ENCODE data around the gene HDGFL2. TPM values are rescaled to one million over a fixed set of nuclear protein-coding genes. Genes with fewer than 3 reads are reported as not detected.

Gene HDGFL2
- total and polyA plus RNA-seq, 2 donors from 2014 or later, result 37.8 to 38.8 TPM

- FAIRE-seq (no peak), DNase-seq (no peak)
- H3K9me3 ChIP-seq (ENCODE audit: control insufficient read depth in 2 of 3, insufficient read depth in 1 of 3, low read length in 3 of 3), result no peaks in the 10 kb centered on the region
- no peak overlapping the region for H3K27ac ChIP-seq (ENCODE audit: low read depth in 2 of 2, low read length in 2 of 2)
- peaks cover 0 to 7% (median 0%) of the 10 kb centered on the region in 3 donors for H3K4me1 ChIP-seq (ENCODE audit: control insufficient read depth in 2 of 3, insufficient read depth in 2 of 3, low read depth in 1 of 3, low read length in 3 of 3)
- intact Hi-C loops (cut with DNase I), result no loop called here
- TF ChIP-seq CTCF (IDR thresholded peaks at IDR 0.05; ENCODE audit: borderline replicate concordance, extremely low read depth, insufficient read depth), result no peak
- no peak overlapping the region for H3K4me3 ChIP-seq (ENCODE audit: low read length in 3 of 3)
- no peak overlapping the region for H3K9ac ChIP-seq (ENCODE audit: low read length in 3 of 3)
- no peaks in the 10 kb centered on the region for H3K36me3 ChIP-seq (ENCODE audit: control insufficient read depth in 2 of 3, insufficient read depth in 3 of 3, low read length in 3 of 3)
- no peaks in the 10 kb centered on the region for H3K27me3 ChIP-seq (ENCODE audit: control insufficient read depth, insufficient read depth, low read length)
Measured at GRCh38 chr19:4519172-4519496, 47.0 kb downstream of the HDGFL2 start.

- intact Hi-C loops (cut with DNase I), result no loop called here
- Histone ChIP-seq H3K36me3 (ENCODE audit: control insufficient read depth in 2 of 3, insufficient read depth in 3 of 3, low read length in 3 of 3) (no peaks in the 10 kb centered on the region), H3K4me3 (ENCODE audit: low read length in 3 of 3) (no peak overlapping the region), H3K27ac (ENCODE audit: low read depth in 2 of 2, low read length in 2 of 2) (no peak overlapping the region), H3K27me3 (ENCODE audit: control insufficient read depth, insufficient read depth, low read length) (no peaks in the 10 kb centered on the region), H3K9ac (ENCODE audit: low read length in 3 of 3) (no peak overlapping the region), H3K9me3 (ENCODE audit: control insufficient read depth in 2 of 3, insufficient read depth in 1 of 3, low read length in 3 of 3) (no peaks in the 10 kb centered on the region), H3K4me1 (ENCODE audit: control insufficient read depth in 2 of 3, insufficient read depth in 2 of 3, low read depth in 1 of 3, low read length in 3 of 3) (peaks cover 0 to 7% (median 0%) of the 10 kb centered on the region in 3 donors)
- DNase-seq, result no peak
- TF ChIP-seq CTCF (IDR thresholded peaks at IDR 0.05; ENCODE audit: borderline replicate concordance, extremely low read depth, insufficient read depth), result no peak
- FAIRE-seq, result no peak
Measured at GRCh38 chr19:4519521-4520277, 47.6 kb downstream of the HDGFL2 start.

GRCh38 chr19:4521170-4521887 lies 49.2 kb downstream of the HDGFL2 start:
- H3K9ac ChIP-seq (ENCODE audit: low read length in 3 of 3), result no peak overlapping the region
- TF ChIP-seq CTCF (IDR thresholded peaks at IDR 0.05; ENCODE audit: borderline replicate concordance, extremely low read depth, insufficient read depth), result no peak
- no peaks in the 10 kb centered on the region for H3K36me3 ChIP-seq (ENCODE audit: control insufficient read depth in 2 of 3, insufficient read depth in 3 of 3, low read length in 3 of 3)
- H3K27ac ChIP-seq (ENCODE audit: low read depth in 2 of 2, low read length in 2 of 2), result no peak overlapping the region
- no peaks in the 10 kb centered on the region for H3K27me3 ChIP-seq (ENCODE audit: control insufficient read depth, insufficient read depth, low read length)
- H3K4me1 ChIP-seq (ENCODE audit: control insufficient read depth in 2 of 3, insufficient read depth in 2 of 3, low read depth in 1 of 3, low read length in 3 of 3), result peaks cover 0 to 7% (median 0%) of the 10 kb centered on the region in 3 donors
- intact Hi-C loops (cut with DNase I), result no loop called here
- FAIRE-seq (no peak), DNase-seq (no peak)
- H3K4me3 ChIP-seq (ENCODE audit: low read length in 3 of 3), result no peak overlapping the region
- H3K9me3 ChIP-seq (ENCODE audit: control insufficient read depth in 2 of 3, insufficient read depth in 1 of 3, low read length in 3 of 3), result no peaks in the 10 kb centered on the region
